ENCODE measurements around the gene KLHL11.

The KLHL11 gene

DNA sequence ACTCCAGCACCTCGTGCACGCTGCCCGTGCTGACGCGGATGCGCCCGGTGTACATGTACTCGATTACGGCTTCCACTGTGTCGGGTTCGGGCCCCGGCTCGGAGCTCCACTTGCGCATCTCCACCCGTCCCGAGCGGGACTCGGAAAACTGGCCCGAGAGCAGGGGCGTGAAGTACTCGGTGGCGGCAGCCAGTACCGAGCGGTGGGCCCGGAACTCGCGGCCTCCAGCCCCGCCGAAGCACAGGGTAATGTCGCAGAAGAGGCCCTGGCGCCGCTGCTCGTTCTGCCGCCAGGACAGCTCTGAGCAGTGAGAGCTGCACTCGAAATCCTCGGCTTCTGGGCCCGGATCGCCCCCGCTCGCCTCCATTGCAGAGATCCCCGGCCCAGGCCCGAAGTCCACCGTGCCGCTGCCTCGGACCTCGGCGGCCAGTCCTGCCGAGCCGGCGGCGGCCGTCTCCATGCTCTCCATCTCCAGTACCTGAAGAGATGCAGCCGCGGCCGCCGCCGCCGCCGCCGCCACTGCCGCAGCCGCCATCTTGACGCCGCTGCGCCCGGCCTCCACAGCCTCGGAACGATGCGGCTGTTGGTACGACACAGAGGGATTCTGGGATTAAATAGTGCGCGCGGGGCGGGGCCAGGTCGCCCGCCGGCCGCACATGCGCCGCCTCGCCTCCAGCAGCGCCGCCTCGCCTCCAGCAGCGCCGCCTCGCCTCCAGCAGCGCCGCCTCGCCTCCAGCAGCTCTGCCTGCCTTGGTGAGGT, at the start of gene KLHL11:
Gene KLHL11 (minus strand): TSS at position 588 of the 760 bp plus-strand sequence. CDS start 53 bp downstream, at position 535.
- DNase-seq = peak; percentile 56

- no peak for DNase-seq
Measured at GRCh38 chr17:41915020-41915419, 49.8 kb upstream of the KLHL11 start.

- no peak for DNase-seq
Measured at GRCh38 chr17:41914358-41914766, 49.1 kb upstream of the KLHL11 start.

DNA sequence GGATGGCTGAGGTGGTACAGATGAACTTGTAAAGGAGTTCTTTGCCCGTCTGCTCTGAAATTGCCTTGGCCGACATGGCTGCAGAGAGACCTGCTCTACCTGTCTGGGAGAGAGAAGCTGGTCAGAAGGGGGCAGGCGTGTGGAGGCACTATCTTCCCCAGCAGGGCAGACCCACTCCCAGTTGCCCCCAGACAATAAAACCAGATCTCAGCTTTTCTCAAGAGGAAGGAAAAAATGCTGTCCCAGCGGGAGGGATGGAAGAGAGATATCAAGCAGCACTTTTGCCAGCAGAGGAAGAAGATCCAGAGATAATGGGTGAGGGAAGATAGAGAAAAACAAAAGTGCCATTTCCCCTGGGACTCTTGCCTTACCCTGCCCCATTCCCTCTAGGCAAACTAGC, 48.6 kb upstream of the KLHL11 start:
- no peak for DNase-seq

- no peak for DNase-seq
Measured at GRCh38 chr17:41912925-41913324, 47.7 kb upstream of the KLHL11 start.

GRCh38 chr17:41910701-41911391, 45.6 kb upstream of the KLHL11 start:
- no peak for DNase-seq

- no peak for DNase-seq
Measured at GRCh38 chr17:41909088-41909487, 43.9 kb upstream of the KLHL11 start.

DNA sequence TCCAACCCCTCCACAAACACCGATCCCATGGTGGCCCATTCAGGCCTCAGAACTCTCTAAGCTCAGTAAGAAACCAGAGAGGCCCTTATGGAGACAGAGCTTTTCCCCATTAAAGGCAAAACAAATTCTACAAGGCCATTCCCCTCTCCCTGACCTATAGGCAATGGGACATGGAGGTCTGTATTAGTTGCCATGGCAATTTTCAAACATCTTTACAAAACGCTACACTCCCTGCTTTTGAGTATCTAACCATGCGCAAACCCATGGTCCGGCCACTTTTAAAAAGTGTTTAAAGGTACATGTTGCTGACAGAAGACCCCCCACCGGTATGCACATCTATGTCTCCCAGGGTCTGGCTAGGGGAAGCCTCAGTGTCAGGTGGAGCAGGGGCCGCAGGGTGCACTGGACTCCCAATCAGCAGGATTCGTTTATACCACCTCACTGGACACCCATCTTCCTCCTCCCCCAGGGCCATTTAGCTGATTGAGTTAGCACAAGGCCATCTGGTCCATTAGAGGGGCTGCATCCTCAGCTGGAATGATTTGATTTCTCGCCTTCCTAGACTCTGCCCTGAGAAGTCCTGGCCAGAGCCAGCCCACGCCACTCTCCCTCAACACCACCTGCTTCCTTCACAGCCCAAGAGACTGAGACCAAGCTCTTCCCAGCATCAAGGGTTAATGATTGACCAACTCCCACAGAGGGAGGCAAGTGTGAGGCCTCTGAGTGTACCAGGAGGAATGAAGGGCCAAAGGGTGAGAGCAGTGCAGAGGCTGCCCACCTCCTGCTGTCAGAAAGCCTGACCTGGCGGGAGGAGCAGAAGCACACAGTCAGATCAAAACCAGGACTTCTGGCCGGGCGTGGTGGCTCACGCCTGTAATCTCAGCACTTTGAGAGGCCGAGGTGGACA, 42.7 kb upstream of the KLHL11 start:
- no peak for DNase-seq

DNA sequence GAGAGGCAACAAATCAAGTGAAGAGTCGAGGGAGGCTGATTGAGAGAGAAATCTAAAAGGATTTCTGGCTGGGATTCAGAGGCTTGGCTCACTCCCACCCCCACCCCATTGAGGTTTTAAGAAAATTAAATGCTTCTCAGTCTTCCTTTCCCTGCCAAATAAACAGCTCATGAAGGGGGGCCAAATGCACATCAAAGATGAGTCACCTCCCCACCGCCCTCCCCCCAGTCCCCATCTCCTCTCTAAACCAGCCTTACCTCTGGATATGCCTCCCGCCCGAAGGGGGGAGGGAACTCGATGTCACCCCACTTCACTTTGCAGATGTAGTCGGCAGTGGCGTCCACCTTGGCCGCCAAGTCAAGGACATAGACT, 41.9 kb upstream of the KLHL11 start:
- DNase-seq = no peak

DNA sequence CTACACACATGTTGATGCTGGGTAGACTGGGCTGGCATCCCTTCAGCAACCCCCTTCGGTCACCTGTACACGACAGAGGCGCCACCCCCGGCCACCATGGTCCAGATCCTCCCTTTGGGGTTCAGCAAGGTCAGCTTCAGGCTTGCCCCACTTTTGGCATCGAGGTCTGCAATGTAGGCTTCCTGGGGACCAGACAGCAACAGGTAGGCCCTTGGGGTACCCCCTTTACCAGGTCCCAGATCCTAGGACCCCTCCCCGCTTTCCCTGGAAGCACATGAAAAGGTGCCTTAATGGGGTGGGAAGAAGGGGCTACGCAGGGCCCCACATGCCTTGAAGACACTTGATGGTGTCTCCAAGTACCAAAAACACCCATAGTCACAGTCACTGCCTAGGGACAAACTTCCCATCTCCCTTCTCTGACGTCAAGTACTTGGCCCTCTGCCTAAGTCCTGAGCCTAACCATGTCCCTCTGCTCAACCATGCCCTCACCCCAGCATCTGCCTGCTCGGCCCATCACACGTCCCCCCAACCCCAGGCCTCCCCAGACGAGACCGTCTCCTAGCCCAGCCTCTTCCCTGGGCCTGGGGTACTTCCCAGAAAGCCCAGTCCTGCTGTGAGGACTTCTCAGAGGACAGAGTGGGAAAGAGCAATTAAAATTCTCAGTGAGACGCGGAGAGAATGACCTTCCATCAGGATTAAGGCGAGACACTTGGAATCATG, 41.4 kb upstream of the KLHL11 start:
- no peak for DNase-seq

- no peak for DNase-seq
Measured at GRCh38 chr17:41905172-41905571, 39.9 kb upstream of the KLHL11 start.

- DNase-seq = no peak
Measured at GRCh38 chr17:41904242-41904841, 39.1 kb upstream of the KLHL11 start.

DNA sequence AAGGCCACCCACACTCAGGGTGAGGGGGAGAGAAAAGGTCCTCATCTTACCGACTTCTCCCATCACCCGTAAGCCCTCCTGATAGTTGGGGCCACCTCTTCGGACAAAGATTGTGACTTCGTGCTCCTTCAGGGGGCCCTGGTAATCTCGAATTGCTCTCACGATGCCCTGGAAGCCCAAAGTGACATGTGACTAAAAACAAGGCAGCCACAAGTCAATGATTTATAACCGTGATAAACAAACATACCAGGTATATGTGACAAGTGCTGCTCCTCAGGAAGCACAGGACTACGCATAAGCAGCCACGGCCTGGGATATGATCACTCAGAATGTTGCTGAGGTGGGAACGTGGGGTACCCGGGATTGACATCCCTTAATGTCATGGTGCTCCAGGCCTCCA, 36.4 kb upstream of the KLHL11 start:
- DNase-seq = no peak

DNA sequence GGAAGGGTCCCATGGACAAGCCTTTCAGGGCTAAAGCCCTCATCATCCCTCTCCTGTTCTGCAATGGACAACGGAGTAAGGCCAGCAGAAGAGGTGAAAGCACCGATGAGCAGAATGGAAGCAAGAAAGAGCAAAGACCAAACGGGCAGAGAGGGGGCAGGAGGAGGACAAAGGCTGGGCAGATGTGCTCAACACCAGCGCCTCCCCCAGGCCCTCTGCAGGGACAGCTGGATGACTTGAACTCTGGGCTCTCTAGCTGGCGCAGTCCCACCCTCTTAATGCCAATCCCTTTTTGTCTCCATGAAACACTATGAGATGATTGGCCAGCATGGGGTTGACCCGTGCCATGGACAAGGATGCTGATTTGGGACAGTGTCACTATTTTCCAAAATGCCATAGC, 31.5 kb upstream of the KLHL11 start:
- DNase-seq = no peak

DNA sequence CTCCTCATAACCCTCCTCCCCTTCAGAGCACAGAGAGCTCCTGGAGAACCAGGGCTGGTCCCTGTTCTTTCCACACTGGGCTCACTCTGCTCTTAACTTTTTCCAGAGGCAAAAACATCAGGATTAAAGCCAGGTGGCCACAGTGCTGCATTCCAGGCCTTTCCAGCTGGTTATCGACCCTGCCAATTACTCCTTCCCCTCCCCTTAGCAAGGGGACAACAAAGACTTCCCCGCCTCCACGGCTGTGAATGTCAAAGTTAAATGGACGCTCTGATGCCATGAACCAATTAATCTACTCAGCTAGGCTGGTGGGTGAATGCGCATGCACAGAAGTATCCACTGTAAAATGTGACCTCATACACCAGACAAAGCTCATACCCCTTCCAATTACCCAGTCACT, 30.4 kb upstream of the KLHL11 start:
- no peak for DNase-seq

- no peak for DNase-seq
Measured at GRCh38 chr17:41894791-41895331, 29.6 kb upstream of the KLHL11 start.

DNA sequence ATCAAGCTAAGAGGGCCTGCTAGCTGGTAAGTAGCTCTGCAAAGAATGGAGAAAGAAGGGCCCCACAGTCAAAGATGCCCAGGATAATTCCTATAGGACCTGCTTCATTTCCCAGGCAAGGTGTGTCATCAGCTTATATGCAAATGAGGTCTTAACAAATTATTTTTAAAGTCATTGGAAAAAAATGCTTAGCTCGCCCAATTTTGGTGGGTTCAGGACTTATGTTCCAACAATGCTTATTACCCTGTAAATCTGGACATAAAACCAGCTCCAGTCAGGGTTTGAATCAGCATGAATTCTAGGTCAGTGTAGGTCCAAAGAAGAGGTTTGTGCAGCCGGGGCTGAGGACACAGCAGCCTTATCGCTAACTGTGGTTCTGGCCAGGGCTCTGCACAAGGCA, 28.2 kb upstream of the KLHL11 start:
- no peak for DNase-seq

DNA sequence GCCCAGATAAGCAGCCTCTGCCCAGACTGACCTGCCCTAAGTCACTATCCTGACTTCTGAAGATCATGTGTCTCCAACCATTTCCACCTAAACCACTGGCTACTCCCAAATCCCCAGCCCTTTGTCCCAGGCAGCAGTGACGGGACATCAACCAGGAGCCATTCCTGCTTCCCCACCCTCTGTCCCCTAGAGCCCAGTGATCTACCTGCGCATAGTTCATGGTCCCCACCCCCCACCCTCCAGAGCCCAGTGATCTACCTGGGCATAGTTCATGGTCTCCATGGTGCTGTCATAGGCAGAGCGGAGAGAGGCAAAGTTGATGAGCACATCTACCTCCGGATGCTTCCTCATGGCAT, 26.8 kb upstream of the KLHL11 start:
- DNase-seq = no peak

- no peak for DNase-seq
Measured at GRCh38 chr17:41891135-41892020, 26.2 kb upstream of the KLHL11 start.

DNA sequence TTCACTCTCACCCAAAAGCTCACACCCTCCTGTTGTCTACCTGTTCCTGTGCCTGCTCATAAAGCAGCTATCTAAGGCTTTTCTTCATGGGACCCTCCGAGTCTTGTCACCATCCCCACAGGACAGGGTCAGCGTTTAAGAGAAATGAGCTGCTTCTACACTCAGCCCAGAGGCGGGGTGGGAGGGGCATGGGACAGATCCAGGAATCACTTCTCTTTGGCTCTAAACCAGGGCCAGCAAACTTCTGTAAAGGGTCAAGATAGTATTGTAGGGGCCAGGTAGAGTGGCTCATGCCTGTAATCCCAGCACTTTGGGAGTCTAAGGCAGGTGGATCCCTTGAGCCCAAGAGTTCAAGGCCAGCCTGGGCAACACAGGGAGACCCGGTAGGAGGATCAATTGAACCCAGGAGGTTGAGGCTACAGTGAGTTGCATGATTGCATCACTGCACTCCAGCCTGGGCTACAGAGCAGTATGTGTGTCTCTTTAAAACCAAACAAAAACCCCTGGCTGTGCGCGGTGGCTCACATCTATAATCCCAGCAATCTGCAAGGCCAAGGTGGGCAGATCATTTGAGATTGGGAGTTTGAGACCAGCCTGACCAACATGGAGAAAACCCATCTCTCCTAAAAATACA, 23.2 kb upstream of the KLHL11 start:
- no peak for DNase-seq

DNA sequence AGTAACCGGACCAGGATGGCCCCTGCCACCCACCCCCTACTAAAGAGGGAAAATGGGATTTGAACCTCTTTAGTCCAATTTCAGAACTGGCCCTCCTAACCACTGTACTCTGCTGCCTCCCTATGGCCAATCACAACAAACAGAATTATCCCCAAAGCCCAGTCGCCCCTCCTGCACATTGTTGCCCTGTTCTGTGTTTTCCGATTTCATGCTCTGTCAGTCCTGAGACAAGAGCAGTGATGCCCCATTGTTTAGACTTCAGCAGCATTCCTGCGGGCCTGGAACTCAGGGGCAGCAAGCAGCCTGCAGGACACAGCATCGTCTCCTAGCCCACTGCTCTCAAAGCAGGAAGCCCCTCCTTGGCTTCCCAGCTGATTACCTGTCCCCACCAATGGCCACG, 20.5 kb upstream of the KLHL11 start:
- no peak for DNase-seq
